ENCODE results near the gene TRAT1. TPM values are rescaled to one million over a fixed set of nuclear protein-coding genes. Genes with fewer than 3 reads are reported as not detected.

The TRAT1 gene
- total RNA-seq, 2 donors from 2014 or later = 2.7 to 3.0 TPM

DNA sequence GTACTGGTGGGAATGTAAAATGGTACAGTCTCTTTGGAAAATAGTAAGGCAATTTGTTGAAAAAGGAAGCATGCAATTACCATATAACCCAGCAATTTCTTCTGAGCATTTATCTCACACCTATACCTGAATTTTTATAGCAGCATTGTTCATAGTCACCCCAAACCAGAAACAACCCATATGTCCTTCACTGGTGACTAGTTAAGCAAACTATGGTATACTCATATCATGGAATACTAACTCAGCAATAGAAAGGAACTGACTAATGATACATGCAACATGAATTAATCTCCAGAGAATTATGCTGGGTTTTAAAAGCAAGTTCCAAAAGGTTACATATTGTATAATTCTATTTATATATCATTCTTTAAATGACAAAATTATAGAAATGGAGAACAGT lies 60.2 kb downstream of the TRAT1 start:
- no peak for DNase-seq (ENCODE audit: low spot score)
- no peak overlapping the region for H3K4me3 Mint-ChIP-seq
- ATAC-seq = no peak
- no peaks in the 10 kb centered on the region for H3K36me3 Mint-ChIP-seq
- no peaks in the 10 kb centered on the region for H3K9me3 Mint-ChIP-seq
- H3K27me3 Mint-ChIP-seq = peaks cover 0 to 16% of the 10 kb centered on the region in 2 donors
- no peak overlapping the region for H3K27ac Mint-ChIP-seq
- H3K4me1 Mint-ChIP-seq (ENCODE audit: low read depth in 2 of 2) = no peaks in the 10 kb centered on the region

DNA sequence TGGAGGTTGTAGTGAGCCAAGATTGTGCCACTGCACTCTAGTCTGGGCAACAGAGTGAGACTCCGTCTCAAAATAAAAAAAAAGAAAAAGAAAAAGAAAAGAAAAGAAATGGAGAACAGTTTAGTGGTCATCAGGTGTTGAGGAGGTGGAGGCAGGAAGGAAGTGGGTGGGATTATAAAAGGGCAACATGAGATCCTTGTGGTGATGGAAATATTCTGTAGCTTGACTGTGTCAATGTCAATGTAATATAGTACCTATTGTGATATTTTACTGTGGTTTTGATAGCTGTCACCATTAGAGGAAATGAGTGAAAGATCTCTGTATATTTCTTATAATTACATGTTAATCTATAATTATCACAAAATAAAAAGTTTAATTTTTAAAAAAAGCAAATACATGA lies 60.8 kb downstream of the TRAT1 start:
- Mint-ChIP-seq H3K27ac (no peak overlapping the region), H3K4me3 (no peak overlapping the region), H3K36me3 (no peaks in the 10 kb centered on the region), H3K27me3 (peaks cover 0 to 17% of the 10 kb centered on the region in 2 donors), H3K9me3 (no peaks in the 10 kb centered on the region), H3K4me1 (ENCODE audit: low read depth in 2 of 2) (no peaks in the 10 kb centered on the region)
- ATAC-seq (no peak), DNase-seq (ENCODE audit: low spot score) (no peak)

DNA sequence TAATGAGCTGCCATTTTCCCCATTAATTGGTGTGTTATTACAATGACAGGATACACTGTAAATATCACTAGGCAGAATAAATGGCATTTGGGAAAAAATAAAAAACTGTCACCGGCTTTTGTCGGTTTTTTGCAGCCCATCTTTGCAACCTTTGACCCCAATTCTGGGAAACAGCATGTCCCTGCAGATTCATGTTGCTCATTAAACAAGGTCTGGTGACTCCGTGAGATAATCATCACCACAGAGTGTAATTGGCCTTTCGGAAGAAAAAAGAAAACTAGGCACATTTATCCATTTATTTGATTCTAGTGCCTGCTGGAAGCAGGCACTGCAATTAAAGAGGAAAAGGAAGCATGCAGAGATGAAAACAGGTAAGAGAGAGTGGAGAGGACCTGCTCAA lies 64.5 kb downstream of the TRAT1 start:
- Mint-ChIP-seq H3K4me3 (no peak overlapping the region), H3K9me3 (no peaks in the 10 kb centered on the region), H3K36me3 (no peaks in the 10 kb centered on the region), H3K27ac (no peak overlapping the region), H3K27me3 (peaks cover 0 to 10% of the 10 kb centered on the region in 2 donors), H3K4me1 (ENCODE audit: low read depth in 2 of 2) (no peaks in the 10 kb centered on the region)
- no peak for DNase-seq (ENCODE audit: low spot score)
- no peak for ATAC-seq

DNA sequence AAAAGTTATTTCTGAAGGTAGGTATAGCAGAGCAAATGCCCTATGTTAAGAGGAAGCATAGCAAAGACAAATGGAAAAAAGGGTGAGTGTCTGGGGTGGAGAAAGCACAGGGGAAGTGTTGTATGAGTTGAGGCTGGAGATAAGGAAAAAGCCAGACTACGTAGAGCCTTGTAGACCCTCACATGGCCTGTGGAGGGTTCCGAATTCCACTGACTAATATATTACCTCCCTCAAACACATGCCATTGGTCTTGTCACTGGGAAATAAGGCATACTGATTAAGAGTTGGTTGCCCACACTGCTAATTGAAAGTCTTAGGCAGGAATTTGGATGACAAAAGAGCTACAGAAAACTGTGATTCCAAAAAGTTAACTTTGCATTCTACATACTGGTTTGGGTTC lies 65.2 kb downstream of the TRAT1 start:
- H3K27ac Mint-ChIP-seq = no peak overlapping the region
- DNase-seq (ENCODE audit: low spot score) = no peak
- peaks cover 0 to 15% of the 10 kb centered on the region in 2 donors for H3K27me3 Mint-ChIP-seq
- no peaks in the 10 kb centered on the region for H3K4me1 Mint-ChIP-seq (ENCODE audit: low read depth in 2 of 2)
- no peak for ATAC-seq
- no peak overlapping the region for H3K4me3 Mint-ChIP-seq
- no peaks in the 10 kb centered on the region for H3K9me3 Mint-ChIP-seq
- H3K36me3 Mint-ChIP-seq = no peaks in the 10 kb centered on the region

DNA sequence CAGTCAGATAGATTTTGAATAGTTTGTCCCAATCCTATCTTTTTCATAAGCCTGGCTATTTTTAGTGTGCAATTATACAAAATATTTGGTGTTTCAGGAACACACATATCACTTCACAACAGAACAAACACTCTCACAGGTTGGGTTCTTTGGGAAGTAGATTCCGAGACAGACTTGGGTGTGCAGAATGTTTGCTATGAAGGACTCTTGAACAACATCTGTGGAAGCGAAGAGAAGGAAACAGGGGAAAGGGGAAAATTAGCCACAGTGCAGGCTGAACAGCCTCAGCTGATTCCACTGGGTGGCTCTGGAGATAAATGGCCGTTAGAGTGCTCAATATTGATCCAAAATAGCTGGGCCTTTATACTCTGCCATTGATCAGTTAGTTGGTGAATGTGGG lies 69.2 kb downstream of the TRAT1 start:
- H3K27ac Mint-ChIP-seq = no peak overlapping the region
- peak in 1 of 2 donors; percentile 32 for ATAC-seq
- H3K27me3 Mint-ChIP-seq = peaks cover 8 to 27% of the 10 kb centered on the region in 2 donors
- no peaks in the 10 kb centered on the region for H3K4me1 Mint-ChIP-seq (ENCODE audit: low read depth in 2 of 2)
- H3K9me3 Mint-ChIP-seq = no peaks in the 10 kb centered on the region
- H3K4me3 Mint-ChIP-seq = no peak overlapping the region
- DNase-seq (ENCODE audit: low spot score) = no peak
- H3K36me3 Mint-ChIP-seq = no peaks in the 10 kb centered on the region

DNA sequence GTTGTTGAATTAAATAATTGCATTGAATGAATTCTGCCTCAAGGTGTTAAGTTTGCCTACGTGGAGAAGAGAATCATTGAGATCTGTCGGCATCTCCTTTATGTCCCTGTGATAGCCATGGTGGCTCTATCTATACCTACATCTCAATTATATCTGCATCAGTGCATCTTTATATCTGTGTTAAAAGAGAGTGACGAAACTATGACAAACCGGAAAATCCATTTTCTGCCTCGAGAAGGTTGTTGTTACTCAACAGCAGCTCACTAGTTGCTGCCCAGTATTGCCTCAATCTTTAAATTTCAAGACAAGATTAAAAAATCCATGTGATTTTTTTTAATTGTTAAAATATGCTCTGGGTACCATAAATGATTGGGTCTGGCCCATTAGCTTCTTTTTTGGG lies 72.4 kb downstream of the TRAT1 start:
- no peak for ATAC-seq
- no peaks in the 10 kb centered on the region for H3K4me1 Mint-ChIP-seq (ENCODE audit: low read depth in 2 of 2)
- DNase-seq (ENCODE audit: low spot score) = no peak

DNA sequence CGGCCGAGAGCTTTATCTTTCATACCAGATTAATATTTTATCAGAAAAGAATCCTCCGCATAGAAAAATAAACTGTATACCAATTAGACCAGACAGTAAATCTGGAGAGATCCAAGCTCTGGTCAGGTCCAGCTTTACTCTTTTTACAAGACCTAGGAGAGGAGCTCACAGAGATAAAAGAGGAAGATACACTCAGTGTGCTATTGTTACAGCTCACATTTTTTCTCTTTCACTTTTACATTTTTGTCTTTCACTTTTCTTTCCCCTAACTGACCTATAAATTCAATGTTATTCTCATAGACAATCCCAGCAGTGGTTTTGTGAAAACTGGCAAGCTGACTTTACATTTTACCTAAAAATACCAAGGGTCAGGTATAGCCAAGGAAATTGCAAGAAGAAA lies 75.3 kb downstream of the TRAT1 start:
- DNase-seq (ENCODE audit: low spot score) = no peak
- Mint-ChIP-seq H3K4me1 (ENCODE audit: low read depth in 2 of 2) (no peaks in the 10 kb centered on the region), H3K27ac (no peak overlapping the region), H3K4me3 (no peak overlapping the region), H3K36me3 (no peaks in the 10 kb centered on the region), H3K9me3 (no peaks in the 10 kb centered on the region), H3K27me3 (peaks cover 8 to 11% of the 10 kb centered on the region in 2 donors)
- ATAC-seq = no peak

More for the DNA sequence above, 72.4 kb downstream of the TRAT1 start:
- no peak overlapping the region for H3K27ac Mint-ChIP-seq
- H3K27me3 Mint-ChIP-seq = peaks cover 8 to 18% of the 10 kb centered on the region in 2 donors
- H3K36me3 Mint-ChIP-seq = no peaks in the 10 kb centered on the region
- H3K4me3 Mint-ChIP-seq = no peak overlapping the region
- no peaks in the 10 kb centered on the region for H3K9me3 Mint-ChIP-seq

DNA sequence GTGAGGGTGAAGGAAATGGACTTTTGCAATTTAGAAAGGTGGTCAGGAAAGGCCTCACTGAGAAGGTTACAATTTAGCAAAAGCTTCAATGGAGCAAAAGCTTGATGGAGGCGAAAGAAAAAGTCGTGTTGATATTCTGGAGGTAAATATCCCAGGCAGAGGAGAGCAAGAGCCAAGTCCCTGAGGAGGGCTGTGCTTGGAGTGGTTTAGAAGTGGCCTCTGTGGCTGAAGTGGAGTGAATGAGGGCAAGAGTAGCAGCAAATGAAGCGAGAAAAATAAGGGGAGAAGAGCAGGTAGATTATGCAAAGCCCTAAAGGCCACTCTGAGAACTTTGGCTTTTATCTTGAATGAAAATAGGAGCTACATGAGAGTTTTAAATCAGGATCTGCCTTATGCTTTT lies 76.9 kb downstream of the TRAT1 start:
- DNase-seq (ENCODE audit: low spot score) (no peak), ATAC-seq (no peak)
- no peaks in the 10 kb centered on the region for H3K4me1 Mint-ChIP-seq (ENCODE audit: low read depth in 2 of 2)
- H3K4me3 Mint-ChIP-seq = no peak overlapping the region
- no peak overlapping the region for H3K27ac Mint-ChIP-seq
- no peaks in the 10 kb centered on the region for H3K9me3 Mint-ChIP-seq
- peaks cover 8% of the 10 kb centered on the region in 2 donors for H3K27me3 Mint-ChIP-seq
- H3K36me3 Mint-ChIP-seq = no peaks in the 10 kb centered on the region

Other genes with a start within 250 kb of the TRAT1 start
- 10 to 100 TPM; 27.0 to 48.1 TPM for gene CIP2A, start 233.3 kb upstream of the TRAT1 start, total RNA-seq
- 10 to 100 TPM in 1 of 2 donors, 1 to 10 TPM in 1; 7.7 to 10.1 TPM for gene DZIP3, start 233.1 kb upstream of the TRAT1 start, total RNA-seq
- gene RETNLB, start 65.4 kb upstream of the TRAT1 start, total RNA-seq = not detected
- not detected for gene GUCA1C, start 131.1 kb downstream of the TRAT1 start, total RNA-seq